PC-3 (cell line): ENCODE data around the gene IFT122. TPM values are rescaled to one million over a fixed set of nuclear protein-coding genes. Genes with fewer than 3 reads are reported as not detected.
A peak's percentile ranks its signal among the peaks of the same experiment; 100 is the strongest.

Experiments used
- ATAC-seq: fragments of 200-7000 bp; cut with Tn5 transposase; 2 replicates; pipeline ENCODE4 v1.9.1; 2020; ENCODE audit warnings: mild to moderate bottlenecking, moderate library complexity
- BruUV-seq: library from RNA; stranded (reverse); fragments of 400-500 nt; replicated peaks from 2 replicates; lab custom pipeline; 2021; lab: Mats Ljungman, UMichigan
- CTCF ChIA-PET: fragments of 300-600 bp; sonication (Branson Sonifier 250); formaldehyde crosslinking; loops from one replicate; lab custom pipeline; 2022; ENCODE audit warnings: antibody characterized with exemption; lab: Charles Lee
- POLR2A ChIA-PET: fragments of 300-600 bp; sonication (Branson Sonifier 250); formaldehyde crosslinking; loops from one replicate; lab custom pipeline; 2022; ENCODE audit warnings: antibody characterized with exemption; ENCODE audit not compliant: unreplicated experiment; lab: Charles Lee
- DNase-seq: peaks from one replicate; pipeline ENCODE4 v3.0.0-alpha.2; 2015
- H2AFZ ChIP-seq: fragments of 300-600 bp; sonication (generic); 2 replicates; pipeline ENCODE4 v1.6.0; 2016; ENCODE audit warnings: antibody characterized with exemption, low read length
- H3F3A ChIP-seq: fragments of 300-600 bp; sonication (generic); one replicate; pipeline ENCODE4 v1.6.0; 2017; ENCODE audit warnings: antibody characterized with exemption, low read length, control low read depth, mild to moderate bottlenecking; ENCODE audit not compliant: unreplicated experiment
- H3K27ac ChIP-seq: fragments of 300-600 bp; sonication (generic); 2 replicates; pipeline ENCODE4 v1.5.1; 2016; ENCODE audit warnings: mild to moderate bottlenecking, low read length
- H3K27me3 ChIP-seq: fragments of 300-600 bp; sonication (generic); 2 replicates; pipeline ENCODE4 v1.6.1; 2016; ENCODE audit warnings: low read length, mixed read lengths
- H3K36me3 ChIP-seq: fragments of 300-600 bp; sonication (generic); 2 replicates; pipeline ENCODE4 v1.6.1; 2016; ENCODE audit warnings: low read depth, mixed run types, low read length, mixed read lengths
- H3K4me1 ChIP-seq: fragments of 300-600 bp; sonication (generic); 2 replicates; pipeline ENCODE4 v1.5.1; 2016; ENCODE audit warnings: low read length; ENCODE audit not compliant: insufficient read depth
- H3K4me2 ChIP-seq: fragments of 300-600 bp; sonication (generic); 2 replicates; pipeline ENCODE4 v1.6.0; 2016; ENCODE audit warnings: low read length
- H3K4me3 ChIP-seq: fragments of 300-600 bp; sonication (generic); 2 replicates; pipeline ENCODE4 v1.5.1; 2016; ENCODE audit warnings: mild to moderate bottlenecking, low read length, mixed read lengths
- H3K79me2 ChIP-seq: fragments of 300-600 bp; sonication (generic); 2 replicates; pipeline ENCODE4 v1.6.1; 2017; ENCODE audit warnings: low read length, mixed read lengths
- H3K9ac ChIP-seq: fragments of 300-600 bp; sonication (generic); 2 replicates; pipeline ENCODE4 v1.6.0; 2016; ENCODE audit warnings: mild to moderate bottlenecking, low read length
- H3K9me2 ChIP-seq: fragments of 300-600 bp; sonication (generic); replicated peaks from 2 replicates; pipeline ENCODE4 v1.6.1; 2016; ENCODE audit warnings: mixed run types, low read length, mixed read lengths
- H3K9me3 ChIP-seq: fragments of 300-600 bp; sonication (generic); 2 replicates; pipeline ENCODE4 v1.6.1; 2016; ENCODE audit warnings: low read length, mixed read lengths
- H4K20me1 ChIP-seq: fragments of 300-600 bp; sonication (generic); 2 replicates; pipeline ENCODE4 v1.6.1; 2016; ENCODE audit warnings: low read length, mixed read lengths
- CTCF ChIP-seq: fragments of 300-600 bp; sonication (generic); conservative IDR thresholded peaks from 2 replicates; pipeline ENCODE4 v1.5.1; 2017; ENCODE audit warnings: antibody characterized with exemption, low read depth, mild to moderate bottlenecking, low read length
- EZH2 ChIP-seq: fragments of 300-600 bp; sonication (generic); IDR thresholded peaks from one replicate; pipeline ENCODE4 v1.6.1; 2017; ENCODE audit warnings: antibody characterized with exemption, mild to moderate bottlenecking, low read length; ENCODE audit not compliant: unreplicated experiment
- EZH2phosphoT487 ChIP-seq: fragments of 300-600 bp; sonication (generic); IDR thresholded peaks from 2 replicates; pipeline ENCODE4 v1.6.1; 2018; ENCODE audit warnings: mild to moderate bottlenecking, antibody characterized with exemption, low read length, borderline replicate concordance
- intact Hi-C: fragments of 100-400 bp; cut with micrococcal nuclease; formaldehyde crosslinking; loops from 2 replicates; pipeline ENCODE4 v1.9.0; 2023
- total RNA-seq: library from RNA; depleted of rRNA; stranded (reverse); fragments of >200 nt; gene quantifications from 2 replicates; pipeline ENCODE4 v1.2.3, GENCODE V29; 2014

Gene IFT122
- total RNA-seq, 1 experiment from 2014 or later: 10.2 TPM

DNA sequence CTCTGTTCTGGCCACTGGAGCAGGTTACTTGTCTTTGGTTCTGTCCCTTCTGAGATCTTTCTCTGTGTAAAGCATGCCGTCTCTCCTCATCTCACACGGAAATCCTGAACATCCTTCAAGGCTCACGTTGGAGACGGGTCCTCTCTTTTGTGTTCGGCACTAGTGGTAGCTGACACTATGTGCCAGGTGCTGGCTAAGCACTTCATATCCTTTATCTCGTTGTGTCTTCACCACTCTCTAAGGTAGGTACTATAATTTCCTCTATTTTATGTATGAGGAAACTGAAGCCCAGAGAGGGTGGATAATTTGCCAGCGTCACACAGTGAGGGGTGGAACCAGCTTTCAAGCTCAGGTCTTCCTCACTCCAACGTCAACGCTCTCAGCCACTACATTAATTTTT lies 1.2 kb downstream of the IFT122 start:
- peaks cover 3% of the 10 kb centered on the region; the same call in 1 of the 2 replicates for H3K36me3 ChIP-seq
- POLR2A ChIA-PET: no interaction called here
- H4K20me1 ChIP-seq: no peaks in the 10 kb centered on the region
- ATAC-seq (no peak), DNase-seq (no peak)
- peak overlapping the region; percentile 95 for H3K9ac ChIP-seq
- intact Hi-C loops: loop anchor here (5.0 kb wide), 1 partner anchor 59 kb away; no protein-coding TSS in a partner anchor
- H3K9me3 ChIP-seq: no peaks in the 10 kb centered on the region
- H3F3A ChIP-seq: no peaks in the 10 kb centered on the region
- peak overlapping the region; percentile 96 for H3K4me3 ChIP-seq
- peak overlapping the region; percentile 97 for H3K4me2 ChIP-seq
- no peaks in the 10 kb centered on the region for H3K27me3 ChIP-seq
- H2AFZ ChIP-seq: peak overlapping the region; percentile 90
- peaks cover 12% of the 10 kb centered on the region for H3K4me1 ChIP-seq
- peaks cover 46% of the 10 kb centered on the region for H3K79me2 ChIP-seq
- TF ChIP-seq EZH2phosphoT487 (no peak), CTCF (no peak), EZH2 (no peak)
- CTCF ChIA-PET: interaction anchor here (1.0 kb wide), 1 partner anchor 58 kb away, joined by 4 read pairs; no protein-coding TSS in a partner anchor
- no TSS peak for BruUV-seq
- no peak overlapping the region for H3K27ac ChIP-seq
- no peaks in the 10 kb centered on the region for H3K9me2 ChIP-seq

DNA sequence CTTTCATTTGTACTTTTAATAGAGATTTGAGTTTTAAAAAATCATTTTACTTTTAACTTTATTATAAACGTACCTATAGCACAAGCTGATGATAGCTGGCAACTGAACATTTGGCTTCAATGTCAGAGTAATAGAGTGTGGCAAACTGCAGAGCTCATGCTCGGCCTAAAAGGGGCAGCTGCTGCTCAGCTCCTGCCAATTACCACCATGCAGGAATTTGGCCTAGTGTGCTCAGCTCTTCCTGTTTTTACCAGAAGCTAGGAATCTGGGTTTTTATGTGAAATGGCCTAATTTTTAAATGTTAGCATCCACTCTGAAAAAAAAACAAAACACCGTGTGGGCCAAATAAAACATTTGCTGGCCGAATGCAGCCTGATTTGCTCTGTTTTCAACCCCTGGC lies 1.8 kb downstream of the IFT122 start:
- ATAC-seq: no peak
- Histone ChIP-seq H3K27me3 (no peaks in the 10 kb centered on the region), H3F3A (no peaks in the 10 kb centered on the region), H3K9ac (no peak overlapping the region), H3K4me3 (peak overlapping the region; percentile 96), H3K9me2 (no peaks in the 10 kb centered on the region), H3K4me2 (peak overlapping the region; percentile 97), H2AFZ (no peak overlapping the region), H3K79me2 (peaks cover 46% of the 10 kb centered on the region), H4K20me1 (no peaks in the 10 kb centered on the region), H3K4me1 (peaks cover 12% of the 10 kb centered on the region), H3K9me3 (no peaks in the 10 kb centered on the region), H3K27ac (no peak overlapping the region), H3K36me3 (peaks cover 2% of the 10 kb centered on the region; the same call in 1 of the 2 replicates)
- no peak for DNase-seq
- CTCF ChIA-PET: interaction anchor here (1.0 kb wide), 1 partner anchor 58 kb away, joined by 4 read pairs; no protein-coding TSS in a partner anchor
- POLR2A ChIA-PET: no interaction called here
- no TSS peak for BruUV-seq
- intact Hi-C loops: loop anchor here (5.0 kb wide), 1 partner anchor 59 kb away; no protein-coding TSS in a partner anchor
- TF ChIP-seq CTCF: no peak
- TF ChIP-seq EZH2phosphoT487: no peak
- no peak for TF ChIP-seq EZH2

DNA sequence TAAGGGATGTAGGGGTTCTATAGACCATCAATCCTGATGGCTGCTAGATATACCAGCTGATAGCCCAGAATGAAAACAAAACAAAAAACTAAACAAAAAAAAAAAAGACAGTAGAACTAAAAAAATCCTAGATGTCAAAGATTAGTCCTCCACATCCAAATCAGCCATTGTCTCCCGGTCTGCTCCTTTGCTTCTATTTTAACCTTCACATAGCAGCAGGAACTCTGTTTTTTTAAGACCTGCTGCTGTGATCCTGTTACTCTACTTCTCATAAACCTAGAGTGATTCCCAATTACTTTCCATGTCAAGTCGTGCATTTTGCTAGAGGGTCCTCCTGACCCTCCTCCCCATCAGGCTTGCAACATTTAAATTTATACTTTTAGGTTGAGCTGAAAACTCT lies 2.5 kb downstream of the IFT122 start:
- Histone ChIP-seq H3K36me3 (no peaks in the 10 kb centered on the region), H3K9ac (no peak overlapping the region), H3F3A (no peaks in the 10 kb centered on the region), H3K4me3 (no peak overlapping the region), H3K4me1 (peaks cover 12% of the 10 kb centered on the region), H2AFZ (no peak overlapping the region), H3K27me3 (no peaks in the 10 kb centered on the region), H3K9me3 (no peaks in the 10 kb centered on the region), H4K20me1 (no peaks in the 10 kb centered on the region), H3K27ac (no peak overlapping the region), H3K9me2 (no peaks in the 10 kb centered on the region), H3K4me2 (no peak overlapping the region), H3K79me2 (peaks cover 41% of the 10 kb centered on the region)
- TF ChIP-seq EZH2 (no peak), EZH2phosphoT487 (no peak), CTCF (no peak)
- intact Hi-C loops: loop anchor here (5.0 kb wide), 1 partner anchor 60 kb away; no protein-coding TSS in a partner anchor
- CTCF ChIA-PET: no interaction called here
- DNase-seq (no peak), ATAC-seq (no peak)
- BruUV-seq: no TSS peak
- POLR2A ChIA-PET: no interaction called here
